ENCODE data around the gene LPP. TPM values are rescaled to one million over a fixed set of nuclear protein-coding genes. Genes with fewer than 3 reads are reported as not detected.

The LPP gene
- total and polyA plus RNA-seq, 8 donors = 8.0 to 885 (median 305) TPM

DNA sequence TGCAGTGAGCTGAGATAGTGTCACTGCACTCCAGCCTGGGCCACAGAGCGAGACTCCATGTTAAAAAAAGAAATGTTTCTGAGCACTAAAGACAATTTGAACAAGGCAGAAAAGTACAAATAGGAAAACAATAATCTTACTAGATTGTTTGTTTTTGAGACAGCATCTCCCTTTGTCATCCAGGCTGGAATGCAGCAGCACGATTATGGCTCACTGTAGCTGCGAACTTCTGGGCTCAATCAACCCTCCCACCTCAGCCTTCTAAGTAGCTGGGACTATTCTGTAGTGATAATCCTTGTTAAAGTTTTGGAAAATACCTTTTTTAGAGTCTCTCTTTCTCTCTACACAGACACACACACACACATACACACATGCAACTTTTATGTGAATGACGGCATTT is 107.1 kb downstream of the LPP start:
- Histone ChIP-seq H3K4me3 (no peak overlapping the region), H3K27ac (peak overlapping the region in 4 of 5 donors; percentile 82 to 94 (median 86)), H3K27me3 (no peaks in the 10 kb centered on the region), H3K36me3 (no peaks in the 10 kb centered on the region), H3K9me3 (no peaks in the 10 kb centered on the region), H3K4me1 (peaks cover 64 to 94% (median 76%) of the 10 kb centered on the region in 4 donors)
- DNase-seq = no peak
- intact Hi-C loops (cut with DNase I; ENCODE audit: low total_unique reads) = no loop called here
- TF ChIP-seq POLR2A (IDR thresholded peaks at IDR 0.05) = no peak
- no peak for TF ChIP-seq POLR2AphosphoS5 (IDR thresholded peaks at IDR 0.05)
- TF ChIP-seq EP300 (IDR thresholded peaks at IDR 0.05) = no peak
- TF ChIP-seq, protein P1, sequence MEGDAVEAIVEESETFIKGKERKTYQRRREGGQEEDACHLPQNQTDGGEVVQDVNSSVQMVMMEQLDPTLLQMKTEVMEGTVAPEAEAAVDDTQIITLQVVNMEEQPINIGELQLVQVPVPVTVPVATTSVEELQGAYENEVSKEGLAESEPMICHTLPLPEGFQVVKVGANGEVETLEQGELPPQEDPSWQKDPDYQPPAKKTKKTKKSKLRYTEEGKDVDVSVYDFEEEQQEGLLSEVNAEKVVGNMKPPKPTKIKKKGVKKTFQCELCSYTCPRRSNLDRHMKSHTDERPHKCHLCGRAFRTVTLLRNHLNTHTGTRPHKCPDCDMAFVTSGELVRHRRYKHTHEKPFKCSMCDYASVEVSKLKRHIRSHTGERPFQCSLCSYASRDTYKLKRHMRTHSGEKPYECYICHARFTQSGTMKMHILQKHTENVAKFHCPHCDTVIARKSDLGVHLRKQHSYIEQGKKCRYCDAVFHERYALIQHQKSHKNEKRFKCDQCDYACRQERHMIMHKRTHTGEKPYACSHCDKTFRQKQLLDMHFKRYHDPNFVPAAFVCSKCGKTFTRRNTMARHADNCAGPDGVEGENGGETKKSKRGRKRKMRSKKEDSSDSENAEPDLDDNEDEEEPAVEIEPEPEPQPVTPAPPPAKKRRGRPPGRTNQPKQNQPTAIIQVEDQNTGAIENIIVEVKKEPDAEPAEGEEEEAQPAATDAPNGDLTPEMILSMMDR (IDR thresholded peaks at IDR 0.05) = no peak
- 76 to 84% (median 82%) methylated on average over 4 of the region's 4 CpGs for WGBS, 5 donors

DNA sequence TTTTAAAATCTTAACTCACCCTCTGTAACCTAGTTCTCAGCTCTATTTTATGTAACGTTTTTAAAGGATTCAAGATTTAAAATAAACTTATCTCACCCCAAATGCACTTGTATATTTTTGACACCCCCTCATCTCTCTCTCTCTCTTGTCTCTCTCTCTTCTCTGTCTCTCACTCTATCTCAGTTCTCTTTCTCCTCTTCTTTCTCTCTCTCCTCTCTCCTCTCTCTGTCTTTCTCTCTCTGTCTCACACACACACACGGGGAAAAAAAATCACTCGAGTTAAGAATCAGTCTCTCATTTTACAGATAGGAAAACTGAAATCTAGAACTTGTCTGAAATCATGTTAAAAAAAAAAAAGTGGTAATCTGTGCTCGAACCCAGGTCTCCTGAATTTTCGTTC is 108.5 kb downstream of the LPP start:
- WGBS, 5 donors = 68 to 81% (median 79%) methylated on average over 5 of the region's 5 CpGs
- no peaks in the 10 kb centered on the region for H3K36me3 ChIP-seq
- no peak for DNase-seq
- peak overlapping the region in 4 of 5 donors; percentile 86 to 94 (median 88) for H3K27ac ChIP-seq
- peaks cover 60 to 98% (median 82%) of the 10 kb centered on the region in 4 donors for H3K4me1 ChIP-seq
- intact Hi-C loops (cut with DNase I; ENCODE audit: low total_unique reads) = no loop called here
- H3K27me3 ChIP-seq = no peaks in the 10 kb centered on the region
- H3K9me3 ChIP-seq = no peaks in the 10 kb centered on the region
- H3K4me3 ChIP-seq = no peak overlapping the region
- TF ChIP-seq POLR2A (IDR thresholded peaks at IDR 0.05) = no peak
- TF ChIP-seq, protein P1 (IDR thresholded peaks at IDR 0.05) = no peak
- TF ChIP-seq EP300 (IDR thresholded peaks at IDR 0.05) = no peak
- TF ChIP-seq POLR2AphosphoS5 (IDR thresholded peaks at IDR 0.05) = no peak

GRCh38 chr3:188262913-188263683 is 109.1 kb downstream of the LPP start:
- no peaks in the 10 kb centered on the region for H3K27me3 ChIP-seq
- H3K4me3 ChIP-seq = no peak overlapping the region
- H3K36me3 ChIP-seq = no peaks in the 10 kb centered on the region
- H3K9me3 ChIP-seq = no peaks in the 10 kb centered on the region
- H3K4me1 ChIP-seq = peaks cover 60 to 98% (median 82%) of the 10 kb centered on the region in 4 donors
- 64 to 79% (median 75%) methylated on average over 8 of the region's 8 CpGs for WGBS, 5 donors
- DNase-seq = peak in 1 of 2 donors; percentile 62
- peak overlapping the region; percentile 36 to 94 (median 87) for H3K27ac ChIP-seq
- intact Hi-C loops (cut with DNase I; ENCODE audit: low total_unique reads) = no loop called here
- TF ChIP-seq POLR2A (IDR thresholded peaks at IDR 0.05) (no peak), EP300 (IDR thresholded peaks at IDR 0.05) (peak; percentile 89), POLR2AphosphoS5 (IDR thresholded peaks at IDR 0.05) (peak; percentile 21 to 85 (median 82))
- TF ChIP-seq, protein P1 (IDR thresholded peaks at IDR 0.05) = no peak

- peak in 2 of 3 donors; percentile 27 to 51 for TF ChIP-seq POLR2AphosphoS5 (IDR thresholded peaks at IDR 0.05)
- TF ChIP-seq, protein P1 (IDR thresholded peaks at IDR 0.05) = no peak
- no peak for TF ChIP-seq POLR2A (IDR thresholded peaks at IDR 0.05)
- peaks cover 49 to 96% (median 78%) of the 10 kb centered on the region in 4 donors for H3K4me1 ChIP-seq
- DNase-seq = no peak
- no peak overlapping the region for H3K4me3 ChIP-seq
- peak overlapping the region; percentile 66 to 94 (median 87) for H3K27ac ChIP-seq
- H3K9me3 ChIP-seq = no peaks in the 10 kb centered on the region
- 35 to 58% (median 47%) methylated on average over 7 of the region's 7 CpGs for WGBS, 5 donors
- no peaks in the 10 kb centered on the region for H3K36me3 ChIP-seq
- H3K27me3 ChIP-seq = no peaks in the 10 kb centered on the region
- intact Hi-C loops (cut with DNase I; ENCODE audit: low total_unique reads) = no loop called here
Measured at GRCh38 chr3:188264226-188265207, 110.6 kb downstream of the LPP start.

All from stomach (tissue), 9 donors.